NCI-H2171 (cell line): ENCODE results near the gene DLGAP5.

Experiments
- DNase-seq: peaks from one replicate; lab custom pipeline; 2025; lab: John Stamatoyannopoulos, UW

The DLGAP5 gene

DNA sequence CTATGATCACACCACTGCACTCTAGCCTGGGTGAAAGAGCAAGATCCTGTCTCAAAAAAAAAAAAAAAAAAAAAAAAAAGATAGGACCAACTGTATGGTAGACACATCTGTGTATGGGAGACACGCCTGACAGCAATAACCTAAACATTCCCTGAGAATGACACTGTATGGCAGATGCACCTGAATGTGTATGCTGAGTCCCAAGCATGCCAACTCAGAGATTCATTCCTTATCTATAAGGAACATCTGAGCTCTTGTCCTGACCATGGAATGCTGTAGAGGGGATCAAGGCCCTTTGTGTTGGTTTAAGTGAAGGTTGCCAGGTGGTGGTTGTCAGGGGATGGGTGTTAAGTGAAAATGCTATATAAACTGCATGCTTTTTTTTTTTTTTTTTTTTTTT, 81.5 kb downstream of the DLGAP5 start:
- no peak for DNase-seq

DNA sequence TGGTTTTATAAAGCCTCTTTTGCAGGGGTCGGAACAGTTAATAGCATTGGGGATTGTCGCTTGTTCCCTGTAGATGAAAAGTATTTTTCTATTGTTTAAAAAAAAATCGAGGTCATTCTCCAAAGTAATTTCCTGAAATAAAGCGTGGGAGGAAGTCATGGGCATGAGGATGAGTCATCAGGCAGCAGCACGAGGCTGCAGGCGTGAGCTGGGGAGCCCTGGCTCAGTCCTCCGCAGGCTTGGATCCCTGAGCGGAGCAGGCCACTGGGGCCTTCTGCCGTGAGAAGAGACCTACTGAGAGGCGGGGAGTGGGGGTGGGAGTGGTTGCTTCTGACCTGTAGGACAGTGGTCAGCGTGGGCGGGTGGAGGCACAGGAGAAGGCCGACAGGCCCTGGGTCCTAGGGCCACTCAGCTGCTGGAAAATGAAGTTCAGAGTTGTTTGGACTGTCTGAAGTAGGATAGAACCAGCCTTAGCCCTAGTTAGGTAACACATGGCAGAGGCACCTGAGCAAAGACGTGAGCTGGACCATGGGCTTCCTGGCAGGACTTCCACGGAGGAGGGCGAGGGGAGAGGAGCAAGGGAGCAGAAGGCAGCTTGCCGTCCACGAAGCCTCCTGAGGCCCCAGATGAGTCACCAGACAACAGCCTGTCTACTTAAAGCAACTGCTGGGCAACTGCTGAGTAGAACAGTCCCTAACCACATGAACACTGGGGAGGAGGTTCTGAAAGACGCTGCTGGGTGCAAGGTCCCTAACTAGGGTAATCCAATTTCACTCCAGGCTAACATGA, 83.4 kb downstream of the DLGAP5 start:
- DNase-seq = no peak

DNA sequence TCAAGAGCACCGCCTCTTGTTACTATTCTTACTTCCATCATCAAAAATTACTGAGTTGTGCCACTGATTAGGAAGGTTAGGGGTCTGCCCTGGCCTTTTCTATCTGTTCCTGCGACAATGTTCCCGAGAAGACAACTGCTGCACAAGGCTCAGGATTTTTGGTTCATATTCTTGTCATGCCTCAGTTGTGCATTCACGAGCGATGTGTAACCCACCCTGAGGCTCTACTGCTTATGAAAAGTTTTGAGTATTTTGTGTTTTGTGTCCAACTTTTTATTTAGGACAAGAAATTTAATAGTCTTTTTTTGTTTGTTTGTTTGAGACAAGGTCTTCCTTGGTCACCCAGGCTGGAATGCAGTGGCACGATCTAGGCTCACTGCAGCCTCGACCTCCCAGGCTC, 85.4 kb downstream of the DLGAP5 start:
- DNase-seq = no peak

DNA sequence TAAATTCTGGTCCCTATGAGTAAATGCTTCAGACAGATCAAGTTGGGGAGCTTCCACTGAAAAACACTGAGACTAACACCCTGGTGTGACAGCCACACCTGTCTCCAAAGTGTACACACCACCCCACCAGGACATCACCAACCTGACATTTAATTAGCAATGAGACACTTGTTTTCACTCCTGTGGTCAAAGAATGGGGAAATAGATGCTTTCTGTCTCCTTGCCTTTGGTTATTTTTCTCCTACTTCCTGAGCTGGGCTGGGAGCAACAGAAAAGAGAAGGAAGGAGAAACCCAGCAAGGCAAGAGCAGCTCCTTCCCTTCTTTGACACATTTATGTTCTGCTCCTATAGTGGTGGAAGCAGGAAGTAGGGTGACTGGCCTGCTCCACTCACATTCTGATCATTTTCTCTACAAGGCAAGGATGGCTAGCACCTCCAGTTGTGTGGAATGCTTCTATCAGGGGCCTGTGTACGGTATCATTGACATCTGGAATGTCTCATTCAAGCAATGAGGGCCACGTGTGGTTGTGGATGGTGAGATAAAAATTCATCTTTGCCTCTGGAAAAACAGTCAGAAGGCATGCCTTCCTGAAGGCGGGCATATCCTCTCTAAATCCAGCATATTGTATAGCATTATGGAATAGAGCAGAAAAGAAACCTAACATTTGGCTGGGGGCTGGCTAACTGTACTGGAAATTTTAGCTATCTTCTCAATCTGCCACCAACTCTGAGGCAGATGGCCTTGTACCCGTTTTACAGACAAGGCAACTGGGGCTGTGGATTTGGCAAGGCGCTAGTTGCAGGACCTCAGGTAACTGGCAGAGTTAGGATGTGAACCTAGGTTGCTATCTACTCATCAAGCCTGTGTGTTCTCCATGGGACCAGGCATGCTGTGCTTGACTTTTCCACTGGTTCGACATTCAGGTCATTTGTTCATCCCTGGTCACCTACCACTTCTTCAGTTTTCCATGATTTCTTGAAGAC, 87.1 kb downstream of the DLGAP5 start:
- DNase-seq = no peak

DNA sequence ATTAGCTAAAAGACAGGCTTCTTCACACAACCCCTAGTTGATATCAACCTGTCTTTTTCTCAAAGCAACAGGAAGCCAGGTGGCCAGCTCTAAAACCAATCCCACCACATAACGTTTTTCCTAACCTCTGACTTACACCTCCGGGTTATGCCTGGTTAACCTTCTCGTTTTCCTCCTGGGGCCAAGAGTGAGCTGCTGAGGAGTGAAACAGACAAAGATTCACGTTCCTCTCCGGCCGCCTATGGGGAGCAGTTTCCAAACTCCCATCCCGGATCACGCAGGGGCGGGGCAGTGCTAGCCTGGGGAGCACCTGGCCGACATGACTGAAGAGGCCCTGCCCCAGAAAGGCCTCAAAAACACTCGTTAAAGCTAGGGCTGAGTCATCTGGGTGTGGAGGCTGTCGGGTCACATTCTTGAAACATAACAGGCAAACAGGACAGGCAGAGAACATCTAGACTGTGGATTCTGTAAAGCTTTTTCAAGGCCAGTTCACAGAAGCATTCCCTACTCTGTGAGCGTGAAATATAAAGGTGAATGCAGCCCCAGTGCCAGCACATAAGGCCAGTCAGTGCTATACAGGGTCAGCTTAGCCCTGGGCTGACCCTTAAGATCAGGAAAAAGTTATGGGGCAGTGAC, 88.3 kb downstream of the DLGAP5 start:
- no peak for DNase-seq

DNA sequence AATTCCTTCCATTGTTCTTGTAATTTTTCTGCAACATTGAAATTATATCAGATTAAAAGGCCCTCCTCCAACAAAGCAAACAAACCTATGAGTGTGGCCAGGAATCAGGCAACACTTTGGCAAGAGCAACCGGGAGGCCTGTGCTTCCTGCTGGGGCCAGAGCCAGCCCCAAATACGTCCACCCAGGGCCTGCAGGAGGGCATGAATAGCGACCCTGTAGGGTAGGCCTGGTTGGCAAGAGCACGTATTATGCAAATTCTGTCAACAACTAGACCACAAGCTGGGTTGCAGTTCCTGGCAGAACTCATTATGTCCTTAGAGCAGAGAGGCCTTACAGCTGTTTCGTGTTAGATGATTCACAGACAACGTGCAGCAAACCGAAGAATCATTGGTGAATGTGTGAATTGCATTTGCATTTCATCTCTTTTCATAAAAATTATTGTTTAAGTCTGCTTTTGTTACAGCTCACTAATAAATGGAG, 89.2 kb downstream of the DLGAP5 start:
- no peak for DNase-seq

DNA sequence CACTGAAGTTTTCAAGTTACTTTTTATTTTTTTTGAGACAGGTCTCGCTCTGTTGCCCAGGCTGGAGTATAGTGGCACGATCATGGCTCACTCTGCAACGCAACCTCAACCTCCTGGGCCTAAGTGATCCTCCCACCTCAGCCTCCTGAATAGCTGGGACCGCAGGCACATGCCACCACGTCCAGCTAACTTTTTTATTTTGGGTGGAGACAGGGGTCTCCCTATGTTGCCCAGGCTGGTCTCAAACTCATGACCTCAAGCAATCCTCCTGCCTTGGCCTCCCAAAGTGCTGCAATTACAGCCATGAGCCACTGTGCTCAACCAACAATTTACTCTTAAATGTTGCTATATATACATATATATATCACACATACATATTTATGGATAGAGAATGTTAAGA, 89.7 kb downstream of the DLGAP5 start:
- no peak for DNase-seq

DNA sequence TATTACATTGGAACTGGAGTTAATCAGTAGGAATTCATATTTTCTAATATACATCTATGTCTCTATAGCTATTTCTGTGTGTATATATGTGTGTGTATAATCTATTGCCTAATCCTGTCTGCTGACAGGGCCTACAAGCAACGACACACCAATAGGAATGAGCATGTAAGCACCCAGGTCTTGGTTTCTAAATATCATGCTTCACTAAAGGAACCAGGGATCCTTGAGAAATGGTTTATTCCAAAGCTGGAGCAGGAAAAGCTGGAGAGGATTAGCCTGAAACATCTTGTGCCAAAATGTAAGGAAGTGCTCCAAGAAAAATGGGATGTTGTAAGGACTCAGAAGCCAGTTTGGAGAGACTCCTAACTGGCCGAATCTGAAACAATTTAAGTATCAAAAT, 91.6 kb downstream of the DLGAP5 start:
- DNase-seq = no peak

DNA sequence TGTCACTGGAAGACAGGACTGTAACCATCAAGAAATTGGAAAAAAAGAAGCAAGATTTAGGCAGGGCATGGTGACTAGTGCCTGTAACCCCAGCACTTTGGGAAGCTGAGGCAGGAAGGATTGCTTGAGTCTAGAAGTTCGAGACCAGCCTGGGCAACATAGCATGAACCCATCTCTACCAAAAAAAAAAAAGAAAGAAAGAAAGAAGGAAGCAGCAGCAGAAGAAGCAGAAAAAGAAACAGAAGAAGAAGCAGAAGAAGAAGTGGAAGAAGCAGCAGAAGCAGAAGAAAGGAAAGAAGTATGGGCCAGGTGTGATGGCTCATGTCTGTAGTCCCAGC, 92.9 kb downstream of the DLGAP5 start:
- no peak for DNase-seq
